Ovary (tissue), 3 donors: Measurements from ENCODE around the gene ETV3.

ENCODE experiments used
- POLR2A ChIP-seq: fragments of 450-650 bp; IDR thresholded peaks from one replicate; pipeline ENCODE4 v1.6.1; 2017; ENCODE audit warnings: antibody characterized with exemption, mild to moderate bottlenecking, moderate library complexity
- TF ChIP-seq, protein P1 (sequence below), 3 donors: fragments of 450-650 bp in 2 of 3; fragments of 200-600 bp in 1 of 3; IDR thresholded peaks; one replicate each; pipeline versions ENCODE4 v1.5.1 to v1.8.0; 2016 to 2022; ENCODE audit warnings: antibody characterized with exemption in 3 of 3, mild to moderate bottlenecking in 1 of 3
- donor health status: DM: no; HTN: no; CAD: no.

DNA sequence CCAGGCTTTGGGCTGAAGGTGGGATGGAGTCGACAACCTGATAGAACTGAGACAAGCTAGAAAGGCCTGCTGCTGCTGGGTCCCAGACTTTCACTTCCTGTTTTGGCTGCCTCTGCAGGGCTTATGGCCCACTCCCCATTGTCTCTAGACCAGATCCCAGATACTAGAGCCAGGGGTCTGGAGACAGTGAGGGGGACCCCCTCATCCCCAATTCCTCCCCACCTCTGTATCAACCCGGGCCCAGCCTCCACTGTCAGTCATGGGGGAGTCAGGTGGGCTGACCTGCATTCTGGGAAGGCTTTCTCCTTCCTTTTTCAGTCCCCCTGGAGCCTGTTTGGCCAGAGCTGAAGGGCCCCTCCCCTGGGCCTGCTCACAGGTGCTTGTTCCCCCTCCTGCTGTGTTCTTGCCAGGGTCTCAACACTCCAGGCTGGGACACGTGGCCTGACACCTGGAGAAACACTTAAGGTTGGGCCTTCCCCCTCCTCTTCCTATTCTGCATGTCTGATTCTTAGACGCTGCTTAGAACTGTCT lies 20.6 kb downstream of the ETV3 start:
- TF ChIP-seq, protein P1, sequence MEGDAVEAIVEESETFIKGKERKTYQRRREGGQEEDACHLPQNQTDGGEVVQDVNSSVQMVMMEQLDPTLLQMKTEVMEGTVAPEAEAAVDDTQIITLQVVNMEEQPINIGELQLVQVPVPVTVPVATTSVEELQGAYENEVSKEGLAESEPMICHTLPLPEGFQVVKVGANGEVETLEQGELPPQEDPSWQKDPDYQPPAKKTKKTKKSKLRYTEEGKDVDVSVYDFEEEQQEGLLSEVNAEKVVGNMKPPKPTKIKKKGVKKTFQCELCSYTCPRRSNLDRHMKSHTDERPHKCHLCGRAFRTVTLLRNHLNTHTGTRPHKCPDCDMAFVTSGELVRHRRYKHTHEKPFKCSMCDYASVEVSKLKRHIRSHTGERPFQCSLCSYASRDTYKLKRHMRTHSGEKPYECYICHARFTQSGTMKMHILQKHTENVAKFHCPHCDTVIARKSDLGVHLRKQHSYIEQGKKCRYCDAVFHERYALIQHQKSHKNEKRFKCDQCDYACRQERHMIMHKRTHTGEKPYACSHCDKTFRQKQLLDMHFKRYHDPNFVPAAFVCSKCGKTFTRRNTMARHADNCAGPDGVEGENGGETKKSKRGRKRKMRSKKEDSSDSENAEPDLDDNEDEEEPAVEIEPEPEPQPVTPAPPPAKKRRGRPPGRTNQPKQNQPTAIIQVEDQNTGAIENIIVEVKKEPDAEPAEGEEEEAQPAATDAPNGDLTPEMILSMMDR (IDR thresholded peaks at IDR 0.05), result no peak
- TF ChIP-seq POLR2A, result no peak
